OCI-LY7 (cell line): ENCODE data around the gene TMX1. TPM values are rescaled to one million over a fixed set of nuclear protein-coding genes. Genes with fewer than 3 reads are reported as not detected.

Experiments
- BruUV-seq: library from RNA; stranded (reverse); fragments of 400-500 nt; replicated peaks from 2 replicates; lab custom pipeline; 2021; lab: Mats Ljungman, UMichigan
- CTCF ChIA-PET: fragments of 300-600 bp; sonication (Branson Sonifier 250); formaldehyde crosslinking; loops from one replicate; lab custom pipeline; 2022; ENCODE audit warnings: antibody characterized with exemption; ENCODE audit not compliant: unreplicated experiment; lab: Charles Lee
- POLR2A ChIA-PET: fragments of 300-600 bp; sonication (Branson Sonifier 250); formaldehyde crosslinking; loops from one replicate; lab custom pipeline; 2022; ENCODE audit warnings: antibody characterized with exemption; lab: Charles Lee
- DNase-seq: peaks from one replicate; pipeline ENCODE4 v3.0.0-alpha.2; 2015; ENCODE audit warnings: low spot score
- H2AFZ ChIP-seq: fragments of 200-600 bp; sonication (generic), shearing (Covaris generic); 2 replicates; pipeline ENCODE4 v1.6.1; 2014; ENCODE audit warnings: mild to moderate bottlenecking, antibody characterized with exemption, low read length, moderate library complexity
- H3K27ac ChIP-seq: fragments of 200-600 bp; sonication (generic); 2 replicates; pipeline ENCODE4 v1.5.1; 2014; ENCODE audit warnings: mixed run types, low read depth, mild to moderate bottlenecking, moderate library complexity, low read length, inconsistent platforms; ENCODE audit not compliant: poor library complexity, severe bottlenecking
- H3K36me3 ChIP-seq: fragments of 200-600 bp; sonication (generic); 2 replicates; pipeline ENCODE4 v1.6.1; 2014; ENCODE audit warnings: mild to moderate bottlenecking, antibody characterized with exemption, low read length, moderate library complexity, mixed read lengths; ENCODE audit not compliant: insufficient read depth
- H3K4me1 ChIP-seq: fragments of 200-600 bp; sonication (generic); 2 replicates; pipeline ENCODE4 v1.5.1; 2014; ENCODE audit warnings: mild to moderate bottlenecking, low read length; ENCODE audit not compliant: insufficient read depth, poor library complexity, severe bottlenecking
- H3K4me2 ChIP-seq: fragments of 200-600 bp; sonication (generic); 2 replicates; pipeline ENCODE4 v1.6.1; 2014; ENCODE audit warnings: mild to moderate bottlenecking, low read length
- H3K4me3 ChIP-seq: fragments of 200-600 bp; sonication (generic); 2 replicates; pipeline ENCODE4 v1.5.1; 2014; ENCODE audit warnings: mild to moderate bottlenecking, low read depth, low read length; ENCODE audit not compliant: poor library complexity, severe bottlenecking
- H3K79me2 ChIP-seq: fragments of 200-600 bp; sonication (generic); 2 replicates; pipeline ENCODE4 v1.6.1; 2016; ENCODE audit warnings: low read depth, mild to moderate bottlenecking, low read length, moderate library complexity, mixed read lengths; ENCODE audit not compliant: insufficient read depth
- H3K9me2 ChIP-seq: fragments of 200-600 bp; sonication (generic); 2 replicates; pipeline ENCODE4 v1.6.1; 2016; ENCODE audit warnings: mild to moderate bottlenecking, low read length, mixed read lengths; ENCODE audit not compliant: insufficient read depth
- H3K9me3 ChIP-seq: fragments of 200-600 bp; sonication (generic); 2 replicates; pipeline ENCODE4 v1.6.1; 2014; ENCODE audit warnings: mild to moderate bottlenecking, mixed run types, low read length, mixed read lengths
- H4K20me1 ChIP-seq: fragments of 200-600 bp; sonication (generic); 2 replicates; pipeline ENCODE4 v1.6.1; 2014; ENCODE audit warnings: mild to moderate bottlenecking, antibody characterized with exemption, low read length, moderate library complexity, mixed read lengths; ENCODE audit not compliant: insufficient read depth
- EZH2phosphoT487 ChIP-seq: fragments of 200-600 bp; sonication (generic); IDR thresholded peaks from 2 replicates; pipeline ENCODE4 v1.6.1; 2018; ENCODE audit warnings: low read depth, borderline replicate concordance, mild to moderate bottlenecking, mixed run types, antibody characterized with exemption, low read length, moderate library complexity, mixed read lengths
- intact Hi-C: fragments of 100-400 bp; cut with micrococcal nuclease; formaldehyde crosslinking; loops from one replicate; pipeline ENCODE4 v1.10.0; 2022; ENCODE audit not compliant: unreplicated experiment
- total RNA-seq, 2 experiments: library from RNA; depleted of rRNA in 1 of 2; stranded (reverse); fragments of >200 nt in 1 of 2; shearing (Covaris generic) in 1 of 2; gene quantifications; 2 replicates each; pipeline ENCODE4 v1.2.3, GENCODE V29; 2014 to 2022
- TF ChIP-seq, protein P1 (sequence below): fragments of 200-600 bp; sonication (generic); conservative IDR thresholded peaks from 2 replicates; pipeline ENCODE4 v1.5.1; 2014; ENCODE audit warnings: mild to moderate bottlenecking, antibody characterized with exemption, low read length, moderate library complexity, mixed read lengths

Gene TMX1
- total RNA-seq, 2 experiments from 2014 or later = 34.3 to 59.0 TPM

DNA sequence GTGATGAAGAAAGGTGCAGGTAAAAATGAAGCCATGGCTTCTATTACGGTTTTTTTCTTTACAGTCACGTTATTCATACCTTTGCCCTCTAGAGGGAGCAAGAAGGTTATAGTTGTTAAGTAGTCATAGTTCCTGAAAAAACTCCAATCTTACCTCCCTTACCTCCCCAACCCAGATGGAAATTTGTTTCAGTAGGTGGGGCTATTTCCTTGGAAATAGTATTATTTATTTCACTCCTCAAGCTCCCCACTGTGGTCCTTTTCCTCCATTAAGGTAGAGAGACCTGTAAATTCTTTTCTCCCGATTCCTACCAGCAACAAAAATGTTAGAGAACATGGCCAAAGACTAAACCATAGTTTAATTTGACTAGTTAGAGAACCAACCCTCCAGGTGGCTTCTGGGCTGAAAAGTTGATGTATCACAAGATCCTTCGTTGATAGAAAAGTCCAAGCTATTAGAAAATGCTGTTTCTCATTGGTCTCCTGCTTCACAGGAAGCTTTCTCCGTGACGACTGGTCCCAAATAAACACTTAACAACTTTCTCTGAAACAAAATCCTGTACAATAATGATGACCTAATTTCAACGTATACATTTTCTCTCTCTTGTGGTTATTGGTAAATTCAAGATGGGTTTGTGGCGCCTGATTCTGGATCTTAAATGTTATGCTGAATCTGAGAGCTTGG, 43.5 kb downstream of the TMX1 start:
- Histone ChIP-seq H3K4me2 (no peak overlapping the region), H3K4me1 (peaks cover 6% of the 10 kb centered on the region), H4K20me1 (peaks cover 4% of the 10 kb centered on the region; the same call in 1 of the 2 replicates), H3K79me2 (no peaks in the 10 kb centered on the region), H3K36me3 (no peaks in the 10 kb centered on the region), H2AFZ (no peak overlapping the region), H3K9me2 (no peaks in the 10 kb centered on the region), H3K4me3 (no peak overlapping the region), H3K27ac (no peak overlapping the region), H3K9me3 (no peaks in the 10 kb centered on the region)
- CTCF ChIA-PET = no interaction called here
- POLR2A ChIA-PET = interaction anchor here (1.0 to 1.4 kb wide), 2 partner anchors 9 to 186 kb away, joined by 4 to 6 read pairs; no protein-coding TSS in a partner anchor
- no peak for TF ChIP-seq EZH2phosphoT487
- TF ChIP-seq, protein P1, sequence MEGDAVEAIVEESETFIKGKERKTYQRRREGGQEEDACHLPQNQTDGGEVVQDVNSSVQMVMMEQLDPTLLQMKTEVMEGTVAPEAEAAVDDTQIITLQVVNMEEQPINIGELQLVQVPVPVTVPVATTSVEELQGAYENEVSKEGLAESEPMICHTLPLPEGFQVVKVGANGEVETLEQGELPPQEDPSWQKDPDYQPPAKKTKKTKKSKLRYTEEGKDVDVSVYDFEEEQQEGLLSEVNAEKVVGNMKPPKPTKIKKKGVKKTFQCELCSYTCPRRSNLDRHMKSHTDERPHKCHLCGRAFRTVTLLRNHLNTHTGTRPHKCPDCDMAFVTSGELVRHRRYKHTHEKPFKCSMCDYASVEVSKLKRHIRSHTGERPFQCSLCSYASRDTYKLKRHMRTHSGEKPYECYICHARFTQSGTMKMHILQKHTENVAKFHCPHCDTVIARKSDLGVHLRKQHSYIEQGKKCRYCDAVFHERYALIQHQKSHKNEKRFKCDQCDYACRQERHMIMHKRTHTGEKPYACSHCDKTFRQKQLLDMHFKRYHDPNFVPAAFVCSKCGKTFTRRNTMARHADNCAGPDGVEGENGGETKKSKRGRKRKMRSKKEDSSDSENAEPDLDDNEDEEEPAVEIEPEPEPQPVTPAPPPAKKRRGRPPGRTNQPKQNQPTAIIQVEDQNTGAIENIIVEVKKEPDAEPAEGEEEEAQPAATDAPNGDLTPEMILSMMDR = peak; percentile 92
- intact Hi-C loops = loop anchor here (2.0 kb wide), 1 partner anchor 495 kb away; no protein-coding TSS in a partner anchor
- DNase-seq = peak; percentile 67
- BruUV-seq = no TSS peak

DNA sequence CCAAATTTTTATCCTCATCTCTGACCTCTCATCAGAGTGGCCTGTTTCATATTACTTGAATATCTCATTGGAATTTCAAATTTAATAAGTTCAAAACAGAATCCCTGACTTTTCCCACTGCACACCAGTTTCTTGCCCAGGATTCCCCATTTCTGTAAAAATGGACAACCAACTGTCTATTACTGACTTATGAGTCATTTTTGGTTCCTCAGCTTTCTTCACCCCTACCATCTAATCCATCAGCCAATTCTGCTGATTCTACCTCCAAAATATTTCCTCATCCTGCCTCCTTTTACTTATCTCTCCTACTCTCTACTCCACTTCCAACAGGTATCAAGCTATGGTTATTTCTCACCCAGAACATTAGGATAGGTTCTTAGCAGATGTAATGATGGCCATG, 44.2 kb downstream of the TMX1 start:
- intact Hi-C loops = no loop called here
- Histone ChIP-seq H3K4me2 (no peak overlapping the region), H3K79me2 (no peaks in the 10 kb centered on the region), H4K20me1 (peaks cover 4% of the 10 kb centered on the region; the same call in 1 of the 2 replicates), H3K27ac (no peak overlapping the region), H3K36me3 (no peaks in the 10 kb centered on the region), H3K4me1 (peaks cover 6% of the 10 kb centered on the region), H3K9me3 (no peaks in the 10 kb centered on the region), H3K4me3 (no peak overlapping the region), H2AFZ (no peak overlapping the region), H3K9me2 (no peaks in the 10 kb centered on the region)
- CTCF ChIA-PET = no interaction called here
- POLR2A ChIA-PET = interaction anchor here (1.0 to 1.4 kb wide), 2 partner anchors 8 to 185 kb away, joined by 4 to 6 read pairs; no protein-coding TSS in a partner anchor
- no peak for DNase-seq
- BruUV-seq = no TSS peak
- TF ChIP-seq, protein P1 = no peak
- TF ChIP-seq EZH2phosphoT487 = no peak

DNA sequence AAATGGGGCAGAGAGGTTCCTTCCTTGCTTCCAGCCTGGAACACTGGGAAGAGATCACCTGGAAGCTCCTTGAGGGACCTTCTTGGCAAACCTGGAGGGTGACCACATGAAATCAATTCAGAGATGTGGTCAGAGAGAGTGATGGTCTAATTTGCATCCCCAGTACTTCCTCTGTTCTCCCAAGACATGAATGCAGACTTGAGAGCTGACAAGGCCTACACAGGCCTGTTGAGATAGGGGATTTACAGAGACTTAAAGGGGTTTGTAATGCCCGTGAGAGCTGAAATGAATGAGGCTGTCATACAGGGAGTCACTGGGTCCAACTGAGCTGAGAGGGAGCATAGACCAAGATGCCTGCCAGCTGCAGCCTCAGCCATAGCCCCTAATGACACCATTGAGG, 45.1 kb downstream of the TMX1 start:
- intact Hi-C loops = no loop called here
- CTCF ChIA-PET = no interaction called here
- no peaks in the 10 kb centered on the region for H3K9me3 ChIP-seq

More for the DNA sequence above, 45.1 kb downstream of the TMX1 start:
- Histone ChIP-seq H3K27ac (no peak overlapping the region), H3K4me3 (no peak overlapping the region), H3K79me2 (no peaks in the 10 kb centered on the region), H2AFZ (no peak overlapping the region), H3K4me1 (peaks cover 6% of the 10 kb centered on the region), H3K4me2 (no peak overlapping the region), H3K36me3 (no peaks in the 10 kb centered on the region), H3K9me2 (no peaks in the 10 kb centered on the region), H4K20me1 (peaks cover 4% of the 10 kb centered on the region; the same call in 1 of the 2 replicates)
- POLR2A ChIA-PET = interaction anchor here (0.7 kb wide), 1 partner anchor 299 kb away, joined by 3 read pairs; no protein-coding TSS in a partner anchor
- TF ChIP-seq, protein P1 = no peak
- TF ChIP-seq EZH2phosphoT487 = no peak
- DNase-seq = no peak
- BruUV-seq = no TSS peak
